IMR-90 (cell line): ENCODE measurements around the gene GTF2A1L. TPM values are rescaled to one million over a fixed set of nuclear protein-coding genes. Genes with fewer than 3 reads are reported as not detected.

Experiments
- ATAC-seq: fragments of 200-7000 bp; cut with Tn5 transposase; 2 replicates; pipeline ENCODE4 v1.9.1; 2020; ENCODE audit warnings: low read depth, mild to moderate bottlenecking, moderate library complexity
- BruUV-seq: library from RNA; stranded (reverse); fragments of 400-500 nt; replicated peaks from 2 replicates; lab custom pipeline; 2021; lab: Mats Ljungman, UMichigan
- CTCF ChIA-PET: fragments of 300-600 bp; formaldehyde crosslinking; extraction: SDS; loops from one replicate; lab custom pipeline; 2021; ENCODE audit warnings: antibody characterized with exemption; lab: Yijun Ruan, JAX
- POLR2A ChIA-PET: fragments of 300-600 bp; sonication (Branson Sonifier 250); formaldehyde crosslinking; loops from one replicate; lab custom pipeline; 2022; ENCODE audit warnings: antibody characterized with exemption; ENCODE audit not compliant: unreplicated experiment; lab: Charles Lee
- DNase-seq: peaks from one replicate; pipeline ENCODE4 v3.0.0; 2013
- H2AFZ ChIP-seq: replicated peaks from 2 replicates; pipeline ENCODE3; 2013; ENCODE audit warnings: low read length, mild to moderate bottlenecking; ENCODE audit not compliant: poor library complexity
- H2AK5ac ChIP-seq: 2 replicates; pipeline ENCODE4 v1.6.1; 2013; ENCODE audit warnings: low read depth, low read length, inconsistent platforms
- H2AK9ac ChIP-seq: replicated peaks from 2 replicates; pipeline ENCODE3; 2013; ENCODE audit warnings: mild to moderate bottlenecking, low read depth, low read length, moderate library complexity; ENCODE audit not compliant: poor library complexity
- H2BK120ac ChIP-seq: 2 replicates; pipeline ENCODE4 v1.6.1; 2013; ENCODE audit warnings: low read depth, low read length, inconsistent platforms
- H2BK15ac ChIP-seq: 3 replicates; pipeline ENCODE4 v1.6.1; 2013; ENCODE audit warnings: low read depth, low read length, inconsistent platforms
- H2BK20ac ChIP-seq: 2 replicates; pipeline ENCODE4 v1.6.1; 2013; ENCODE audit warnings: low read depth, mild to moderate bottlenecking, inconsistent platforms, low read length, moderate library complexity
- H2BK5ac ChIP-seq: 2 replicates; pipeline ENCODE4 v1.6.1; 2013; ENCODE audit warnings: mild to moderate bottlenecking, low read depth, low read length, inconsistent platforms; ENCODE audit not compliant: poor library complexity, severe bottlenecking
- H3K14ac ChIP-seq: replicated peaks from 2 replicates; pipeline ENCODE4 v1.6.1; 2013; ENCODE audit warnings: low read depth, low read length, inconsistent platforms
- H3K18ac ChIP-seq: 2 replicates; pipeline ENCODE4 v1.6.1; 2013; ENCODE audit warnings: low read depth, low read length, control low read depth
- H3K23ac ChIP-seq: 2 replicates; pipeline ENCODE4 v1.6.1; 2013; ENCODE audit warnings: low read depth, low read length, inconsistent platforms
- H3K27ac ChIP-seq: 2 replicates; pipeline ENCODE4 v1.5.1; 2013; ENCODE audit warnings: mild to moderate bottlenecking, control low read depth, low read length; ENCODE audit not compliant: insufficient read depth
- H3K27me3 ChIP-seq: 2 replicates; pipeline ENCODE4 v1.6.1; 2013; ENCODE audit warnings: low read length; ENCODE audit not compliant: control insufficient read depth, insufficient read depth
- H3K36me3 ChIP-seq: 2 replicates; pipeline ENCODE4 v1.6.1; 2013; ENCODE audit warnings: low read length, mixed read lengths; ENCODE audit not compliant: control insufficient read depth, insufficient read depth
- H3K4ac ChIP-seq: 2 replicates; pipeline ENCODE4 v1.6.1; 2013; ENCODE audit warnings: low read depth, low read length, inconsistent platforms
- H3K4me1 ChIP-seq: 2 replicates; pipeline ENCODE4 v1.6.1; 2013; ENCODE audit warnings: low read length, mixed read lengths; ENCODE audit not compliant: control insufficient read depth, insufficient read depth
- H3K4me2 ChIP-seq: 2 replicates; pipeline ENCODE4 v1.6.1; 2013; ENCODE audit warnings: low read depth, mild to moderate bottlenecking, control low read depth, low read length, moderate library complexity
- H3K4me3 ChIP-seq: 2 replicates; pipeline ENCODE4 v1.5.1; 2013; ENCODE audit warnings: low read depth, mild to moderate bottlenecking, control low read depth, low read length, moderate library complexity; ENCODE audit not compliant: insufficient read depth
- H3K56ac ChIP-seq: 2 replicates; pipeline ENCODE4 v1.6.1; 2013; ENCODE audit warnings: low read length, inconsistent platforms; ENCODE audit not compliant: insufficient read depth; ENCODE audit errors: extremely low read depth
- H3K79me1 ChIP-seq, 2 experiments: 2 replicates each; pipeline ENCODE4 v1.6.1; 2013; ENCODE audit warnings: low read length in 2 of 2, inconsistent platforms in 1 of 2, low read depth in 1 of 2
- H3K9ac ChIP-seq: 2 replicates; pipeline ENCODE4 v1.6.1; 2013; ENCODE audit warnings: low read depth, low read length, control low read depth
- H3K9me1 ChIP-seq: 2 replicates; pipeline ENCODE4 v1.6.1; 2013; ENCODE audit warnings: low read length, inconsistent platforms; ENCODE audit not compliant: insufficient read depth
- H3K9me3 ChIP-seq: 2 replicates; pipeline ENCODE4 v1.6.1; 2013; ENCODE audit warnings: low read length; ENCODE audit not compliant: control insufficient read depth, insufficient read depth
- H4K20me1 ChIP-seq: 2 replicates; pipeline ENCODE4 v1.6.1; 2013; ENCODE audit warnings: low read length, inconsistent platforms; ENCODE audit not compliant: insufficient read depth
- H4K5ac ChIP-seq: 2 replicates; pipeline ENCODE4 v1.6.1; 2013; ENCODE audit warnings: mild to moderate bottlenecking, low read depth, low read length, control low read depth
- H4K8ac ChIP-seq, 2 experiments: 2 replicates each; pipeline ENCODE4 v1.6.1; 2013; ENCODE audit warnings: low read depth in 2 of 2, low read length in 2 of 2, control low read depth in 1 of 2, inconsistent platforms in 1 of 2
- H4K91ac ChIP-seq: 2 replicates; pipeline ENCODE4 v1.6.1; 2013; ENCODE audit warnings: low read depth, low read length, inconsistent platforms; ENCODE audit not compliant: insufficient read depth
- BHLHE40 ChIP-seq: fragments of 150-350 bp; IDR thresholded peaks from 2 replicates; pipeline ENCODE4 v1.6.1; 2016; ENCODE audit warnings: mild to moderate bottlenecking, low read depth, low read length
- FOS ChIP-seq: fragments of 150-350 bp; IDR thresholded peaks from 2 replicates; pipeline ENCODE4 v1.6.1; 2016; ENCODE audit warnings: low read depth, low read length
- POLR2A ChIP-seq: IDR thresholded peaks from 2 replicates; pipeline ENCODE4 v1.6.1; 2012; ENCODE audit warnings: mild to moderate bottlenecking, low read depth, low read length
- SMC3 ChIP-seq: fragments of 150-350 bp; IDR thresholded peaks from 2 replicates; pipeline ENCODE4 v1.6.1; 2016; ENCODE audit warnings: low read depth, mild to moderate bottlenecking, antibody characterized with exemption, low read length, moderate library complexity
- WGBS, 2 experiments: methylation state at CpG; one replicate each; pipeline versions ENCODE4 v1.1.5 to v1.1.7; 2013; ENCODE audit warnings: missing lambda C conversion rate in 2 of 2; ENCODE audit not compliant: insufficient read length in 1 of 2; ENCODE audit errors: extremely low coverage in 2 of 2; 5-methylcytosine and 5-hydroxymethylcytosine counted together
- dilution Hi-C: fragments of 300-500 bp; cut with HindIII; formaldehyde crosslinking; loops from one replicate; pipeline ENCODE4 v1.14.3; 2018; ENCODE audit warnings: low sequenced_read_pairs; ENCODE audit not compliant: unreplicated experiment
- in situ Hi-C: fragments of 300-500 bp; cut with MboI; formaldehyde crosslinking; loops from 3 replicates; pipeline ENCODE4 v1.14.3; 2019; ENCODE audit warnings: low sequenced_read_pairs, inconsistent platforms, mixed read lengths
- intact Hi-C: fragments of 100-400 bp; cut with micrococcal nuclease; formaldehyde crosslinking; loops from 2 replicates; pipeline ENCODE4 v1.10.0; 2022
- polyA plus RNA-seq, 3 experiments: library from polyadenylated mRNA; depleted of rRNA; stranded (reverse); fragments of >200 nt; gene quantifications; 2 replicates each; pipeline ENCODE4 v1.2.3, GENCODE V29; 2012; ENCODE audit warnings: low replicate concordance in 1 of 3
- total RNA-seq: library from RNA; depleted of rRNA; stranded (reverse); fragments of >200 nt; gene quantifications from 2 replicates; pipeline ENCODE4 v1.2.3, GENCODE V29; 2012

The GTF2A1L gene
- total and polyA plus RNA-seq, 2 of the 4 experiments (the other 2 are of a cell fraction): not detected

DNA sequence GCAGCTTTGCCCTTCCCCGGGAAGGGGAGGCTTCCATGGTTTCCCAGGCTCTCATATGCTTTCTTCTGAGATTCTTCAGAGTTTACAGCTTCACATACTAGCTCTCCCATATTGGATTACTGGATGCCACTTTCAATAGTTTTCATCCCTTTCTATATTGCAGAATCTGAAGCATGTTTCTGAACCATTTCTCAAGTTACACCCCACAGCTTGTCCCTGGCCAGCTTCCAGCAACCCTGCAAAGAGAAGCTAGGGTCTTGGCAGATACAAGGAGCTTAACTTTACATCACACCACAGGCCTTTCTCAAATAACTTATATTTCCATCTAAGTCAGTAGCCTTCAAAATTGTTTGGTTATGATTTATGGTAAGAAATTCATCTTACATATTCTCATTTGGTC is 98.3 kb downstream of the GTF2A1L start:
- H3K9me1 ChIP-seq: peaks cover 15% of the 10 kb centered on the region
- peak overlapping the region; percentile 39; the same call in 1 of the 2 replicates for H3K9ac ChIP-seq
- peak overlapping the region; percentile 94 for H3K27ac ChIP-seq
- peak overlapping the region; percentile 93 for H2BK20ac ChIP-seq
- peak overlapping the region; percentile 83 for H3K18ac ChIP-seq
- ATAC-seq (no peak), DNase-seq (peak; percentile 64)
- H3K27me3 ChIP-seq: no peaks in the 10 kb centered on the region
- H3K4me3 ChIP-seq: no peak overlapping the region
- H3K23ac ChIP-seq: peak overlapping the region; percentile 90
- BruUV-seq: no TSS peak
- intact Hi-C loops: loop anchor here (2.0 to 10.0 kb wide), 3 partner anchors 115 to 229 kb away; no protein-coding TSS in a partner anchor
- peak overlapping the region; percentile 80 for H4K5ac ChIP-seq
- dilution Hi-C loops: no loop called here
- ChIA-PET POLR2A (interaction anchor here (1.1 kb wide), 1 partner anchor 137 kb away, joined by 3 read pairs; no protein-coding TSS in a partner anchor), CTCF (interaction anchor here (0.5 to 1.3 kb wide), 4 partner anchors 112 to 230 kb away, joined by 3 to 4 read pairs (median 4); no protein-coding TSS in a partner anchor)
- peak overlapping the region; percentile 89 for H3K14ac ChIP-seq
- peak overlapping the region; percentile 93 for H2BK5ac ChIP-seq
- 0% methylated on average over 1 of the region's 1 CpG; no CpG with 5 or more reads in 1 of the 2 experiments for WGBS, 2 experiments
- H4K8ac ChIP-seq: peak overlapping the region; percentile 51 to 77
- H3K4ac ChIP-seq: peak overlapping the region; percentile 74
- H2AFZ ChIP-seq: no peak overlapping the region
- H3K4me1 ChIP-seq: peaks cover 26% of the 10 kb centered on the region
- H3K79me1 ChIP-seq: no peaks in the 10 kb centered on the region
- TF ChIP-seq POLR2A (no peak), SMC3 (no peak), BHLHE40 (no peak), FOS (no peak)
- peak overlapping the region; percentile 73 for H3K56ac ChIP-seq
- peak overlapping the region; percentile 61 for H2BK15ac ChIP-seq
- no peak overlapping the region for H3K4me2 ChIP-seq
- H2AK9ac ChIP-seq: no peak overlapping the region
- H2BK120ac ChIP-seq: peak overlapping the region; percentile 96
- H3K9me3 ChIP-seq: no peaks in the 10 kb centered on the region
- no peaks in the 10 kb centered on the region for H4K20me1 ChIP-seq
- peak overlapping the region; percentile 78 for H4K91ac ChIP-seq
- H3K36me3 ChIP-seq: no peaks in the 10 kb centered on the region
- in situ Hi-C loops: loop anchor here (10.0 kb wide), 1 partner anchor 139 kb away; no protein-coding TSS in a partner anchor
- peak overlapping the region; percentile 27; the same call in 1 of the 2 replicates for H2AK5ac ChIP-seq
